AG20443 (cell line): ENCODE data around the gene ALDH1A3.
"Not testable (repeated sequence)": the region's sequence is repeated elsewhere in the genome, so short reads cannot be mapped to it uniquely, and the experiment has no call there.

ENCODE experiments used
- DNase-seq: peaks from one replicate; pipeline ENCODE4 v3.0.0; 2012; ENCODE audit warnings: low spot score, mixed read lengths

The ALDH1A3 gene

GRCh38 chr15:100879464-100880138 is at the start of gene ALDH1A3:
ALDH1A3 (plus strand) TSS chr15:100879831; CDS start chr15:100879908, 77 bp downstream.
- peak; percentile 86 for DNase-seq

- no peak for DNase-seq
These were observed 48.2 kb upstream of the ALDH1A3 start for GRCh38 chr15:100831467-100831866.

GRCh38 chr15:100832149-100832942 is 47.3 kb upstream of the ALDH1A3 start:
- DNase-seq = no peak

- no peak for DNase-seq
These were observed 45.9 kb upstream of the ALDH1A3 start for GRCh38 chr15:100833417-100834389.

- DNase-seq = no peak
These were observed 44.9 kb upstream of the ALDH1A3 start for GRCh38 chr15:100834731-100835130.

- DNase-seq = no peak
These were observed 44.0 kb upstream of the ALDH1A3 start for GRCh38 chr15:100835636-100836035.

- no peak for DNase-seq
These were observed 43.1 kb upstream of the ALDH1A3 start for GRCh38 chr15:100836501-100836900.

DNA sequence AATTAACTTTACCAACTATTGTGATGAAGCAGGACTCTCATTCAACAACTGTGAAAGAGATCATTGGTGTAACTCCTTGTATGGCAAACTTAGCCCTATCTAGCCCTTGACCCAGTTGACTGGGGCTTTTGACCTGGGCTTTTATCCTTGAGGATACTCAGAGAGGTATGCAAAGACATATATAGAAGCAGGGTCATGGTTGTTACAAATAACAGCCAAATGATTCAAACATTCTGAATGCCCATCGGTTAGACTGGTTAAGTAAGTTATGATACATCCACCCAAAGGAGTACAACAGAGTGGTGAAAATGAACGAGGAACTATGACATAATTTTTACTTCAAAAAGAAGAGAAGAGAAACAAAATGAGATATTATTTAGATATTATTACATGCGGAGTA is 38.2 kb upstream of the ALDH1A3 start:
- DNase-seq = no peak

- peak; percentile 33 for DNase-seq
These were observed 36.6 kb upstream of the ALDH1A3 start for GRCh38 chr15:100842756-100843730.

GRCh38 chr15:100844167-100844566 is 35.5 kb upstream of the ALDH1A3 start:
- no peak for DNase-seq

DNA sequence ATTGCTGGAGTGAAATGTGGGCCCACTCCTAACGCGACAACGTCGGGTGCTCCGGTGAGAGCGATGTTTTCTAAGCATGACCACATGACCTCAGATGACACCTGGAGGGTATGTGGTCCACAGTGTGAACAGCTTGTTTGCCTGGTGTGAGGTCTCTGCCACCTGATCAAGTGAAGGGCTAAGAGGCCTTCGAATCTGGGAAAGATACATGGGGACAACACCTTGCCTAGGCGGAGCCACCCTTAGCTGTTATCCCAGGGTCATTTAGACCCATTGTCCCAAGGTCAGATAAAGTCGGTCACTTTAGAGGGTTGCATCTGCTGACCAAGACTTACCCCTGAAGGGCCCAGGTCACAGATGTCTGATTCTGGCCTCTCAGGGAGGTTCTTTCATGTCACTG is 34.9 kb upstream of the ALDH1A3 start:
- DNase-seq = no peak

DNA sequence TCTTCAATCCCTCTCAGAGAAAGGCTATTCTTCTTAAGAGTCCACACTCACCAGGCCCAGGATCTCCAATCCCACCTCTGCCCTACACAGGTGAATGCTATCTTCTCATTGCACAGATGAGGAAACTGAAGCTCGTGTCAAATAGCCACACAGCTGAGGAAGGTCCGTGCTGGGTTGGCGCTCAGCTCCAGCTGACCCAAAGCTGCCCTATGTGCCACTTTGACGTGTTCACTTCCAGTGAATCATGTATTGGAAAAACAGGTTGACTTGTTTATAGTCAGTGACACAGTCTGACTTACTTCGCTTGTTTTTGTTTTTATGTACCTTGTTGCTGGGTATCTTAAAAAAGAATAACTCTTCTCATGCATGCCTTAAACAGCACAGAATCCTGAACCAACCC is 32.4 kb upstream of the ALDH1A3 start:
- DNase-seq = no peak

- DNase-seq = peak; percentile 83
These were observed 30.4 kb upstream of the ALDH1A3 start for GRCh38 chr15:100849021-100849854.

DNA sequence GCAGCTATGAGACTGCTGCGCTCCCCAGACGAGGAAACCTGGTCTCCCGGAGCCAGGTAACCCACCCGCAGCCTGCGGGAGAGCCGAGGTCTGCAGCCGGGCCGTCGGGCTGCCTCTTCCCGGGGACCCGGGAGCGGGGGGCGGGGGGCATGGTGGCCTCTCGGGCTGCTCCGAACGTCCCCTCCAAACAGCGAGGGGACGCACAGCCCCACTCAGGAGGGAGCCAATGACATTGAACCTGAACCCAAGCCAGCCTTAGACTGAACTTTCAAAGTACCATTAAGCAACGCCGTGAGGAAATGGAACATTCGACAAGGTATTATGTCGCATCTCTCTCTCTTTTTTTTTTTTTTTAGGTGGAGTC is 29.8 kb upstream of the ALDH1A3 start:
- DNase-seq = no peak

DNA sequence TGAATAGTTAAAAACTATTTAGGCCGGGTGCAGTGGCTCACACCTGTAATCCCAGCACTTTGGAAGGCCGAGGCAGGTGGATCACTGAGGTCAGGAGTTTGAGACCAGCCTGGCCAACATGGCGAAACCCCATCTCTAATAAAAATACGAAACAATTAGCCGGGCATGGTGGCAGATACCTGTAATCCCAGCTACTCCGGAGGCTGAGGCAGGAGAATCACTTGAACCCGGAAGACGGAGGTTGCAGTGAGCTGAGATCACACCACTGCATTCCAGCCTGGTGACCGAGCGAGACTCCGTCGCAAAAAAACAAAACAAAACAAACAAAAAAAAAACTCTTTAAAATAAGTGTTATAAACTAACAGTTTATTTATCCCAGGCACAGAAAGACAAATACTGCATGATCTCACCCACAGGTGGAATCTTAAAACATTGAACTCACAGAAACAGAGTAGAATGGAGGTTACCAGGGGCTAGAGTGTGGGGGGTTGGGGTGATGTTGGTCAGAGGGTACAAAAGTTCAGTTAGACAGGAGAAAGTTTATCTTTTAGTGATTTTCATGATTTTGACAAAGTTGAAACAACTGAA is 28.1 kb upstream of the ALDH1A3 start:
- not testable (repeated sequence) for DNase-seq

- no peak for DNase-seq
These were observed 27.0 kb upstream of the ALDH1A3 start for GRCh38 chr15:100852630-100853029.

- no peak for DNase-seq
These were observed 25.8 kb upstream of the ALDH1A3 start for GRCh38 chr15:100853676-100854440.

GRCh38 chr15:100856867-100857266 is 22.8 kb upstream of the ALDH1A3 start:
- DNase-seq = no peak

DNA sequence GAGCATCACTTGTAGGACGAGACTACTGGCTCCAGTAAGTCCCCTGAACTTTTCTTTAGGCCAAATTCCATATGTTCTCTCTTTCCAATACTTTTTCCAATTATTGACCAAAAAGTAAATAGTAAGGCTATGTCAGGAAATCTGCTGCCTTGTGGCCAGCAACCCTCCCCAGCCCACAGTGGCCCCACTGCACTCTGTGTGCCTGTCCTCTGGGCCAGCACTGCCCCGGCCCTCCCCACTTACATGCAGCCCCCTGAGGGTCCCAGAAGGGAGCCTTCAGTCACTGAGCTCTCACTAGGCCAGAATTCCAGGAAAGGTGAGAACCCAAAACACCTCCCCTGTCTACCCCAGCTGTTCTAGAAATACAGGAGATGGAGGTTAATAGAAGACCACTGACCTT is 21.3 kb upstream of the ALDH1A3 start:
- DNase-seq = no peak
